HepG2 (cell line): Measurements from ENCODE around the gene MFSD11. TPM values are rescaled to one million over a fixed set of nuclear protein-coding genes. Genes with fewer than 3 reads are reported as not detected.

Source experiments
- ELF3 ChIP-seq: IDR thresholded peaks from 2 replicates; pipeline ENCODE4 v1.6.1; 2016; ENCODE audit warnings: missing genetic modification reagents, missing compliant biosample characterization
- FOXC1 ChIP-seq: sonication (generic); formaldehyde crosslinking; IDR thresholded peaks from 2 replicates; pipeline ENCODE4 v1.8.0; 2022; ENCODE audit warnings: mild to moderate bottlenecking, missing genetic modification reagents, borderline replicate concordance
- HNRNPK ChIP-seq: fragments of 200-400 bp; formaldehyde crosslinking; IDR thresholded peaks from 2 replicates; pipeline ENCODE4 v1.6.1; 2018; ENCODE audit warnings: low read length, low read depth, moderate library complexity, mild to moderate bottlenecking; ENCODE audit not compliant: poor library complexity, severe bottlenecking
- MED8 ChIP-seq: sonication (generic); formaldehyde crosslinking; IDR thresholded peaks from 2 replicates; pipeline ENCODE4 v1.8.1; 2023; ENCODE audit warnings: mild to moderate bottlenecking, missing genetic modification reagents; ENCODE audit not compliant: insufficient replicate concordance
- MXD4 ChIP-seq: IDR thresholded peaks from 2 replicates; pipeline ENCODE4 v1.6.1; 2016; ENCODE audit warnings: mild to moderate bottlenecking, missing biosample characterization, missing genetic modification reagents
- POLR2AphosphoS2 ChIP-seq: IDR thresholded peaks from 2 replicates; pipeline ENCODE4 v1.6.1; 2011; ENCODE audit warnings: low read depth, low read length, improper control_type of control experiment
- RORA ChIP-seq: sonication (generic); formaldehyde crosslinking; IDR thresholded peaks from 2 replicates; pipeline ENCODE4 v1.5.0; 2020; ENCODE audit warnings: mild to moderate bottlenecking, missing genetic modification reagents, moderate library complexity
- SOX5 ChIP-seq: IDR thresholded peaks from 2 replicates; pipeline ENCODE4 v1.6.1; 2016; ENCODE audit warnings: borderline replicate concordance
- TAF15 ChIP-seq: fragments of 200-400 bp; formaldehyde crosslinking; IDR thresholded peaks from one replicate; pipeline ENCODE4 v1.6.1; 2018; ENCODE audit warnings: mild to moderate bottlenecking, low read depth, low read length; ENCODE audit not compliant: poor library complexity, severe bottlenecking
- TGIF2 ChIP-seq: IDR thresholded peaks from 2 replicates; pipeline ENCODE4 v1.6.1; 2016; ENCODE audit warnings: control low read depth, missing compliant biosample characterization
- ZFP37 ChIP-seq: sonication (generic); formaldehyde crosslinking; IDR thresholded peaks from 2 replicates; pipeline ENCODE4 v1.4.0; 2020; ENCODE audit warnings: missing genetic modification reagents, borderline replicate concordance
- ZMYM2 ChIP-seq: sonication (generic); formaldehyde crosslinking; IDR thresholded peaks from 2 replicates; pipeline ENCODE4 v1.8.0; 2022; ENCODE audit warnings: mild to moderate bottlenecking, missing genetic modification reagents
- ZNF317 ChIP-seq: sonication (generic); formaldehyde crosslinking; IDR thresholded peaks from 2 replicates; pipeline ENCODE4 v1.5.0; 2020; ENCODE audit warnings: mild to moderate bottlenecking, missing genetic modification reagents
- ZNF768 ChIP-seq: sonication (generic); formaldehyde crosslinking; IDR thresholded peaks from 2 replicates; pipeline ENCODE4 v1.4.0; 2020; ENCODE audit warnings: missing genetic modification reagents
- ZNF773 ChIP-seq: sonication (generic); formaldehyde crosslinking; IDR thresholded peaks from 2 replicates; pipeline ENCODE4 v1.4.0; 2020; ENCODE audit warnings: missing genetic modification reagents, borderline replicate concordance
- ZNF879 ChIP-seq: sonication (generic); formaldehyde crosslinking; IDR thresholded peaks from 2 replicates; pipeline ENCODE4 v1.8.1; 2023; ENCODE audit warnings: missing genetic modification reagents
- polyA plus RNA-seq, 8 experiments: library from polyadenylated mRNA; depleted of rRNA in 3 of 8; stranded (reverse) in 7 of 8; unstranded in 1 of 8; fragments of >200 nt; fragmentation: Illumina TruSeq in 4 of 8; extraction: Trizol in 4 of 8; gene quantifications; 2 replicates each; pipeline versions ENCODE4 v1.2.1 to v1.2.3, GENCODE V29; 2011 to 2016; ENCODE audit warnings: low read depth in 4 of 8, missing spikeins in 1 of 8, mixed read lengths in 1 of 8; ENCODE audit not compliant: insufficient read depth in 1 of 8
- total RNA-seq, 5 experiments: library from RNA; depleted of rRNA; stranded (reverse); fragments of >200 nt; fragmentation: Illumina TruSeq; extraction: Trizol; gene quantifications; 2 replicates each; pipeline ENCODE4 v1.2.3, GENCODE V29; 2016; ENCODE audit warnings: low read depth in 1 of 5
- TF ChIP-seq, protein P1 (sequence below): sonication (generic); formaldehyde crosslinking; IDR thresholded peaks from 2 replicates; pipeline ENCODE4 v1.4.0; 2020; ENCODE audit warnings: mild to moderate bottlenecking, low read depth, missing genetic modification reagents
- TF ChIP-seq, protein P2 (sequence below): sonication (generic); formaldehyde crosslinking; IDR thresholded peaks from 2 replicates; pipeline ENCODE4 v1.4.0; 2020; ENCODE audit warnings: missing genetic modification reagents, borderline replicate concordance
- TF ChIP-seq, protein P3 (sequence below), 2 experiments: IDR thresholded peaks; 2 replicates each; pipeline ENCODE4 v1.6.1; 2011 to 2012; ENCODE audit warnings: low read length in 2 of 2, borderline replicate concordance in 1 of 2, low read depth in 1 of 2, mild to moderate bottlenecking in 1 of 2, moderate library complexity in 1 of 2

The MFSD11 gene
- total and polyA plus RNA-seq, 2 of the 13 experiments (the other 11 are each of a cell fraction or from before 2014, with no cell fraction given) = 26.1 to 36.3 TPM

DNA sequence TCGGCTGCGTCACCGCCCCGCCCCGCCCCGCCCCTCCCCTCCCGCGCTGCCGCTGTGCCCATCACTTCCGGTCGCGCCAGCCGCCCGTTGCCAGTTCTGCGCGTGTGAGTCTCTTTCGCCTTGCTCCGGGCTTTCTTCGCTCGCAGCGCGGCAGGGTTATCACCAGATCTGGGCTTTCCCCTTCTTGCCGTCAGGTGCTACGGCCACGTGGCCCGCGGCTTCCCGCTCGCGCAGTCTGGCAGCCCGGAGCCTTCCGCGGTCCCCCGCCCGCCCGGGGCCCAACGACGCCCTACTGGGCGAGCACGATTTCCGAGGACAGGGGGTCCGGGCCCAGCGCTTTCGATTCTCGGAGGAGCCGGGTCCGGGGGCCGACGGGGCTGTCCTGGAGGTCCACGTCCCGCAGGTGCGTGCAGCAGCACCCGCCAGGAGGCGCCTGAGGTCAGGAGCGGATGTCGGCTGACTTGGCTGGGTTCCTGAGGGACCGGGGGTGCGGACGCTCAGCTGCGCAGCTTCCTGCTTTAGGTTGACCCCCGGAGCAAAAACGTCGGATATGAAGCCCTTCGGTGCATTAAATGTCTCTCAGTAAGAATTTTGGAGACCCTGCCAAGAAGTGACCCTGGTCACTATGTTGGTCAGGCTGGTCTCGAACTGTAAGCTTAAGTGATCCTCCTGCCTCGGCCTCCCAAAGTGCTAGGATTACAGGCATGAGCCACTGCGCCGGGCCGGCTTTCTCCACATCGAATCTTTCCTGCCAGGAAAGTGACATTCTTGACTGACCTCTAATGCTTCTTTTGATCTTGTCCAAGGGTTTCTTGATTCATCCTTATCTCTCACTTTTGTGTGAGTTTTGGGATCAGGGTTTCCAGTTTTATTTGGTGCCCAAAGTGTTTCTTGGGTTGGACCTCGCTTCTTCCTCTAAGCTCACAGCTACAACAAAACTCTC lies 10.9 kb upstream of the MFSD11 start, which contains the start of gene METTL23 (continued):
- TF ChIP-seq, protein P1, sequence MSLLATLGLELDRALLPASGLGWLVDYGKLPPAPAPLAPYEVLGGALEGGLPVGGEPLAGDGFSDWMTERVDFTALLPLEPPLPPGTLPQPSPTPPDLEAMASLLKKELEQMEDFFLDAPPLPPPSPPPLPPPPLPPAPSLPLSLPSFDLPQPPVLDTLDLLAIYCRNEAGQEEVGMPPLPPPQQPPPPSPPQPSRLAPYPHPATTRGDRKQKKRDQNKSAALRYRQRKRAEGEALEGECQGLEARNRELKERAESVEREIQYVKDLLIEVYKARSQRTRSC = 0 out of 2 replicates have a peak, but pooled peaks have one; percentile 68
- peak; percentile 64; the same call in 1 of the 2 replicates for TF ChIP-seq TGIF2 (CRISPR knock-in tag)
- peak; percentile 80 for TF ChIP-seq ZNF317 (CRISPR knock-in tag)
- peak; percentile 75 for TF ChIP-seq MED8
- TF ChIP-seq MXD4 (CRISPR knock-in tag) = peak; percentile 66; the same call in 1 of the 2 replicates
- 0 out of 2 replicates have a peak, but pooled peaks have one; percentile 19 for TF ChIP-seq SOX5 (CRISPR knock-in tag)
- peak; percentile 71; the same call in 1 of the 2 replicates for TF ChIP-seq ZMYM2 (CRISPR knock-in tag)
- no peak; the same call in 1 of the 2 replicates for TF ChIP-seq ZNF879 (CRISPR knock-in tag)
- 0 out of 2 replicates have a peak, but pooled peaks have one; percentile 47 for TF ChIP-seq POLR2AphosphoS2
- TF ChIP-seq, protein P2, sequence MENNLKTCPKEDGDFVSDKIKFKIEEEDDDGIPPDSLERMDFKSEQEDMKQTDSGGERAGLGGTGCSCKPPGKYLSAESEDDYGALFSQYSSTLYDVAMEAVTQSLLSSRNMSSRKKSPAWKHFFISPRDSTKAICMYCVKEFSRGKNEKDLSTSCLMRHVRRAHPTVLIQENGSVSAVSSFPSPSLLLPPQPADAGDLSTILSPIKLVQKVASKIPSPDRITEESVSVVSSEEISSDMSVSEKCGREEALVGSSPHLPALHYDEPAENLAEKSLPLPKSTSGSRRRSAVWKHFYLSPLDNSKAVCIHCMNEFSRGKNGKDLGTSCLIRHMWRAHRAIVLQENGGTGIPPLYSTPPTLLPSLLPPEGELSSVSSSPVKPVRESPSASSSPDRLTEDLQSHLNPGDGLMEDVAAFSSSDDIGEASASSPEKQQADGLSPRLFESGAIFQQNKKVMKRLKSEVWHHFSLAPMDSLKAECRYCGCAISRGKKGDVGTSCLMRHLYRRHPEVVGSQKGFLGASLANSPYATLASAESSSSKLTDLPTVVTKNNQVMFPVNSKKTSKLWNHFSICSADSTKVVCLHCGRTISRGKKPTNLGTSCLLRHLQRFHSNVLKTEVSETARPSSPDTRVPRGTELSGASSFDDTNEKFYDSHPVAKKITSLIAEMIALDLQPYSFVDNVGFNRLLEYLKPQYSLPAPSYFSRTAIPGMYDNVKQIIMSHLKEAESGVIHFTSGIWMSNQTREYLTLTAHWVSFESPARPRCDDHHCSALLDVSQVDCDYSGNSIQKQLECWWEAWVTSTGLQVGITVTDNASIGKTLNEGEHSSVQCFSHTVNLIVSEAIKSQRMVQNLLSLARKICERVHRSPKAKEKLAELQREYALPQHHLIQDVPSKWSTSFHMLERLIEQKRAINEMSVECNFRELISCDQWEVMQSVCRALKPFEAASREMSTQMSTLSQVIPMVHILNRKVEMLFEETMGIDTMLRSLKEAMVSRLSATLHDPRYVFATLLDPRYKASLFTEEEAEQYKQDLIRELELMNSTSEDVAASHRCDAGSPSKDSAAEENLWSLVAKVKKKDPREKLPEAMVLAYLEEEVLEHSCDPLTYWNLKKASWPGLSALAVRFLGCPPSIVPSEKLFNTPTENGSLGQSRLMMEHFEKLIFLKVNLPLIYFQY (CRISPR knock-in tag) = peak; percentile 25; the same call in 1 of the 2 replicates
- peak; percentile 81 for TF ChIP-seq TAF15
- TF ChIP-seq ZFP37 (CRISPR knock-in tag) = 0 out of 2 replicates have a peak, but pooled peaks have one; percentile 15
- TF ChIP-seq ELF3 (CRISPR knock-in tag) = peak; percentile 31; the same call in 1 of the 2 replicates
- no peak for TF ChIP-seq RORA (CRISPR knock-in tag)
- TF ChIP-seq HNRNPK = no peak
- TF ChIP-seq ZNF773 (CRISPR knock-in tag) = 0 out of 2 replicates have a peak, but pooled peaks have one; percentile 78
- TF ChIP-seq, protein P3, sequence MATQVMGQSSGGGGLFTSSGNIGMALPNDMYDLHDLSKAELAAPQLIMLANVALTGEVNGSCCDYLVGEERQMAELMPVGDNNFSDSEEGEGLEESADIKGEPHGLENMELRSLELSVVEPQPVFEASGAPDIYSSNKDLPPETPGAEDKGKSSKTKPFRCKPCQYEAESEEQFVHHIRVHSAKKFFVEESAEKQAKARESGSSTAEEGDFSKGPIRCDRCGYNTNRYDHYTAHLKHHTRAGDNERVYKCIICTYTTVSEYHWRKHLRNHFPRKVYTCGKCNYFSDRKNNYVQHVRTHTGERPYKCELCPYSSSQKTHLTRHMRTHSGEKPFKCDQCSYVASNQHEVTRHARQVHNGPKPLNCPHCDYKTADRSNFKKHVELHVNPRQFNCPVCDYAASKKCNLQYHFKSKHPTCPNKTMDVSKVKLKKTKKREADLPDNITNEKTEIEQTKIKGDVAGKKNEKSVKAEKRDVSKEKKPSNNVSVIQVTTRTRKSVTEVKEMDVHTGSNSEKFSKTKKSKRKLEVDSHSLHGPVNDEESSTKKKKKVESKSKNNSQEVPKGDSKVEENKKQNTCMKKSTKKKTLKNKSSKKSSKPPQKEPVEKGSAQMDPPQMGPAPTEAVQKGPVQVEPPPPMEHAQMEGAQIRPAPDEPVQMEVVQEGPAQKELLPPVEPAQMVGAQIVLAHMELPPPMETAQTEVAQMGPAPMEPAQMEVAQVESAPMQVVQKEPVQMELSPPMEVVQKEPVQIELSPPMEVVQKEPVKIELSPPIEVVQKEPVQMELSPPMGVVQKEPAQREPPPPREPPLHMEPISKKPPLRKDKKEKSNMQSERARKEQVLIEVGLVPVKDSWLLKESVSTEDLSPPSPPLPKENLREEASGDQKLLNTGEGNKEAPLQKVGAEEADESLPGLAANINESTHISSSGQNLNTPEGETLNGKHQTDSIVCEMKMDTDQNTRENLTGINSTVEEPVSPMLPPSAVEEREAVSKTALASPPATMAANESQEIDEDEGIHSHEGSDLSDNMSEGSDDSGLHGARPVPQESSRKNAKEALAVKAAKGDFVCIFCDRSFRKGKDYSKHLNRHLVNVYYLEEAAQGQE (IDR thresholded peaks at IDR 0.05; ENCODE audit: borderline replicate concordance in 1 of 2, low read depth in 1 of 2, low read length in 2 of 2) = peak in 1 of 2 experiments; percentile 9; a peak in 2 of 4 replicates
- TF ChIP-seq FOXC1 (CRISPR knock-in tag) = 0 out of 2 replicates have a peak, but pooled peaks have one; percentile 28
- TF ChIP-seq ZNF768 (CRISPR knock-in tag) = peak; percentile 65
